Loucy (cell line): ENCODE data around the gene KY.

Experiments
- H2AFZ ChIP-seq: fragments of 200-600 bp; sonication (generic); 2 replicates; pipeline ENCODE4 v1.6.0; 2016; ENCODE audit warnings: antibody characterized with exemption, mild to moderate bottlenecking, low read length, moderate library complexity
- H3F3A ChIP-seq: fragments of 200-600 bp; 2 replicates; pipeline ENCODE4 v1.6.0; 2016; ENCODE audit warnings: antibody characterized with exemption, low read depth, mild to moderate bottlenecking
- H3K27me3 ChIP-seq: fragments of 200-600 bp; sonication (generic); 2 replicates; pipeline ENCODE4 v1.6.1; 2014; ENCODE audit warnings: low read length, mild to moderate bottlenecking; ENCODE audit not compliant: insufficient read depth, poor library complexity, severe bottlenecking
- H3K36me3 ChIP-seq: fragments of 200-600 bp; sonication (generic); 2 replicates; pipeline ENCODE4 v1.6.1; 2016; ENCODE audit warnings: low read length; ENCODE audit not compliant: insufficient read depth
- H3K4me1 ChIP-seq: fragments of 200-600 bp; sonication (generic); 2 replicates; pipeline ENCODE4 v1.5.1; 2014; ENCODE audit warnings: low read length, mild to moderate bottlenecking; ENCODE audit not compliant: insufficient read depth, poor library complexity, severe bottlenecking
- H3K4me2 ChIP-seq: fragments of 200-600 bp; sonication (generic); 2 replicates; pipeline ENCODE4 v1.6.0; 2014; ENCODE audit warnings: antibody characterized with exemption, low read length, low read depth, mild to moderate bottlenecking; ENCODE audit not compliant: poor library complexity, severe bottlenecking
- H3K4me3 ChIP-seq: fragments of 200-600 bp; sonication (generic); 2 replicates; pipeline ENCODE4 v1.5.1; 2014; ENCODE audit warnings: low read length, mild to moderate bottlenecking, mixed read lengths; ENCODE audit not compliant: poor library complexity, severe bottlenecking
- H3K79me2 ChIP-seq: fragments of 200-600 bp; sonication (generic); 2 replicates; pipeline ENCODE4 v1.6.1; 2014; ENCODE audit warnings: low read length; ENCODE audit not compliant: insufficient read depth
- H3K9ac ChIP-seq: fragments of 200-600 bp; sonication (generic); 2 replicates; pipeline ENCODE4 v1.6.0; 2014; ENCODE audit warnings: mild to moderate bottlenecking, low read depth, low read length, moderate library complexity; ENCODE audit not compliant: poor library complexity, severe bottlenecking
- H3K9me2 ChIP-seq: fragments of 200-600 bp; sonication (generic); replicated peaks from 2 replicates; pipeline ENCODE4 v1.6.1; 2016; ENCODE audit warnings: low read depth, low read length, mixed read lengths
- H3K9me3 ChIP-seq: fragments of 200-600 bp; sonication (generic); 2 replicates; pipeline ENCODE4 v1.6.1; 2014; ENCODE audit warnings: mild to moderate bottlenecking, antibody characterized with exemption, low read length, low read depth; ENCODE audit not compliant: insufficient read depth
- H4K20me1 ChIP-seq: fragments of 200-600 bp; sonication (generic); 2 replicates; pipeline ENCODE4 v1.6.0; 2014; ENCODE audit warnings: antibody characterized with exemption, low read length, mild to moderate bottlenecking; ENCODE audit not compliant: insufficient read depth, poor library complexity, severe bottlenecking
- CTCF ChIP-seq: fragments of 200-600 bp; sonication (generic); conservative IDR thresholded peaks from 2 replicates; pipeline ENCODE4 v1.5.1; 2014; ENCODE audit warnings: mild to moderate bottlenecking, antibody characterized with exemption, low read length
- EZH2phosphoT487 ChIP-seq: fragments of 200-600 bp; IDR thresholded peaks from 2 replicates; pipeline ENCODE4 v1.6.1; 2018; ENCODE audit warnings: antibody characterized with exemption, mild to moderate bottlenecking, moderate library complexity, borderline replicate concordance

Gene KY

DNA sequence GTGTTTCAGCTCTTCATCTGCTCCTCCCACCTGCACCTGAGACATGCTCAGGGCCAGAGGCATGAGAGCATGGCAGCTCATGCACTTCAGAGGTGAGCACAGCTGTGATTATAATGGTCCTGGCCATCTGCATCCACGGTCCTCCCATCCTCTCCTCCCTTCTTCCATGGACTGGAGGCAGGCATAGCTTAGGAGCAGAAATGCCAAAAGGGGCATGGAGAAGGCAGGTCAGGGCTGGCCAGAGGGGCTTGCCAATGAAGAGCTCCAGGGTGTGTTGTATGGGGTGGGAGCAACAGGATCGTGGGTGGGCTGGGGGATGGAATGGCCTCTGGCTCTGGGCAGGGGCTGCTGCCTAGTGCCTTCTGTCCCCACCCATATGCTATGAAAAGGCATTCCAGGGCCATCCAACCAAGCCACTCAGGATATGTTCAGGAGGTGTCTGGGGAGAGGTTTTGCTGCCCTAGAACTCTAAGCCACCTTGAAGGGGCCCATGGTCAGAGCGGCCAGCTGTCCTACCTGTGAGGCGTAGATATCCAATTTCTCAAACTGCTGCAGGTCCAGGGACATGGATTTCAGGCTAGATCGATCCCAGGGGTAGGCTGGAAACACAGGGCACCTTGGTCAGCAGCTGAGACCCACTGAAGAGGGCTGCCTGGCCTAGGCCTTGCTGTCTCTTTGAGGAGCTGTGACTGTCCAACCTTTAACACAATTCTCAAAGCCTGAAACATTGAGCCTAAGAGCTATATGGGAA, 26.1 kb downstream of the KY start:
- Histone ChIP-seq H3K9me2 (no peaks in the 10 kb centered on the region), H3K4me2 (no peak overlapping the region), H3K4me1 (no peaks in the 10 kb centered on the region), H3K4me3 (no peak overlapping the region), H2AFZ (no peak overlapping the region), H3K36me3 (no peaks in the 10 kb centered on the region), H4K20me1 (no peaks in the 10 kb centered on the region), H3K9ac (no peak overlapping the region), H3F3A (no peaks in the 10 kb centered on the region), H3K79me2 (no peaks in the 10 kb centered on the region), H3K27me3 (no peaks in the 10 kb centered on the region), H3K9me3 (no peaks in the 10 kb centered on the region)
- TF ChIP-seq EZH2phosphoT487 (no peak), CTCF (no peak)

DNA sequence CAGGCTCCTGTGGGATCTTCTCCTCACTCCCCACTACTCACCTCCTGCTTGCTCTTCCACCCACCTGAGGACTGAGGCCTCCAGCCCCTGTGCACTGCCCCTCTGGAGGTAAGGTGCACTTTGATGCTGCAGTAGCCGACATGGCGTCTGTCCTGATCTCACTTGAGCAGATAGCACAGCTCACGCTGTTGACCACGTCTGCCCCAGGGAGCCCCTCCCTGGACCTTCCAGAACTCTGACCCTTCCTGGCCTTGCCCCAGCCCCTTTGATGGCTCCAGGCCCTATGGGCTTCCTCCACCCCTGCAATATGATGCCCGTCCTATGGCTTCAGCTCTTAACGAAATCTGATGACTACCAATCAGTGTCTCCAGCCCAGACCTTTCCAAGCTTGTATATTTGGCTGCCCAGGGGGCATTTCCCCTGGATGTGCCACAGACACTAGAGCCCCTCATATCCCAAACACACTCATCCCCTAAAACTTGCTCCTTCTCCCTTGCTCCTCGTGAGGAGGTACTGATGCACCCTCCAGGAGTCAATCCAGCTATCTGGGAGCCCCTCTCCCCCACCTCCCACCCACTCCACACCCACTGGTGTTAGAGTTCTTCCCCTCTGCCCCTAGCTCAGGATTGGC, 27.1 kb downstream of the KY start:
- Histone ChIP-seq H4K20me1 (no peaks in the 10 kb centered on the region), H3K4me3 (no peak overlapping the region), H3K4me2 (no peak overlapping the region), H3K79me2 (no peaks in the 10 kb centered on the region), H3K36me3 (no peaks in the 10 kb centered on the region), H3K4me1 (no peaks in the 10 kb centered on the region), H3F3A (no peaks in the 10 kb centered on the region), H2AFZ (no peak overlapping the region), H3K9me2 (no peaks in the 10 kb centered on the region), H3K9ac (no peak overlapping the region), H3K27me3 (no peaks in the 10 kb centered on the region), H3K9me3 (no peaks in the 10 kb centered on the region)
- TF ChIP-seq EZH2phosphoT487 (no peak), CTCF (no peak)

DNA sequence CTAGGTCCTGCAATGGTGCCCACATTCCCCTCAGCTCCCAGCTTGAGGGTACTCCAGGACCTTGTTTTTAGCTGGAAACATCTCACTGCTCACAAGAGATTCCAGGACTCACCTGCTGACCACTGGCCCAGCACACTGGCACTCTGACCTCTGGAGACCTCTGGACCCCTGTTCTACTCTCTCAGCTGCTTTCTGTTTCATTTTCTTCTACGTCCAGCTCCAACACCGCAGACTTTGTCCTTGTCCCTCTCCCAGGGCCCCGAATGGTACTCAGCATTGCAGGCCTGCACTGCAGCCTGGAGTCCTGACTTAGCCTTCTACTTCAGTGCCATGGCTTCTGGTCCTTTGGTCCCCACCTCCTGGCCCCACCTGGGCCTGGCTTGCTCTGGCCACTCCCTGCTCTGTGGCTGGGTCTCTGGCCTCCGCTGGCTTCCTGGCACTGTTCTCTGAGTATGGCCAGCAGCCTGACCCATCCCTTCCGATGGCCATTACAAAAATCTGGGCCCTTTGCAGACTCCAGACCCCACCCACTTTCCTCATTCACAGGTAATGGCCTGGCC, 27.9 kb downstream of the KY start:
- no peaks in the 10 kb centered on the region for H3K27me3 ChIP-seq
- H3K9ac ChIP-seq, result no peak overlapping the region
- H4K20me1 ChIP-seq, result no peaks in the 10 kb centered on the region
- no peak overlapping the region for H2AFZ ChIP-seq
- no peaks in the 10 kb centered on the region for H3K4me1 ChIP-seq
- TF ChIP-seq EZH2phosphoT487 (no peak), CTCF (no peak)
- no peaks in the 10 kb centered on the region for H3K9me2 ChIP-seq
- H3K79me2 ChIP-seq, result no peaks in the 10 kb centered on the region
- H3K36me3 ChIP-seq, result no peaks in the 10 kb centered on the region
- no peaks in the 10 kb centered on the region for H3F3A ChIP-seq
- H3K4me2 ChIP-seq, result no peak overlapping the region
- H3K9me3 ChIP-seq, result no peaks in the 10 kb centered on the region
- no peak overlapping the region for H3K4me3 ChIP-seq
